Right ventricle myocardium superior (tissue), 1 donor: ENCODE data around the gene RSRC1. TPM values are rescaled to one million over a fixed set of nuclear protein-coding genes. Genes with fewer than 3 reads are reported as not detected.

ENCODE experiments used
- ATAC-seq: fragments of 200-7000 bp; cut with Tn5 transposase; one replicate; pipeline ENCODE4 v1.9.1; 2020; ENCODE audit warnings: mild to moderate bottlenecking; ENCODE audit not compliant: poor library complexity
- DNase-seq: peaks from one replicate; pipeline ENCODE4 v3.0.0-alpha.2; 2020
- intact Hi-C: fragments of 100-400 bp; cut with DNase I; formaldehyde crosslinking; loops from one replicate; pipeline ENCODE4 v1.11.2; 2022
- total RNA-seq: library from RNA; stranded (reverse); fragmentation: NEBNext Ultra II Directional; extraction: Animal tissue kit (Norgen Biotek cat#: 25700); gene quantifications from one replicate; pipeline ENCODE4 v1.2.1, GENCODE V29; 2021
- donor health status: DM: no; HTN: yes; CAD: no; lungs with severe emphysema.

Gene RSRC1
- total RNA-seq, 1 donor from 2014 or later: 19.5 TPM

DNA sequence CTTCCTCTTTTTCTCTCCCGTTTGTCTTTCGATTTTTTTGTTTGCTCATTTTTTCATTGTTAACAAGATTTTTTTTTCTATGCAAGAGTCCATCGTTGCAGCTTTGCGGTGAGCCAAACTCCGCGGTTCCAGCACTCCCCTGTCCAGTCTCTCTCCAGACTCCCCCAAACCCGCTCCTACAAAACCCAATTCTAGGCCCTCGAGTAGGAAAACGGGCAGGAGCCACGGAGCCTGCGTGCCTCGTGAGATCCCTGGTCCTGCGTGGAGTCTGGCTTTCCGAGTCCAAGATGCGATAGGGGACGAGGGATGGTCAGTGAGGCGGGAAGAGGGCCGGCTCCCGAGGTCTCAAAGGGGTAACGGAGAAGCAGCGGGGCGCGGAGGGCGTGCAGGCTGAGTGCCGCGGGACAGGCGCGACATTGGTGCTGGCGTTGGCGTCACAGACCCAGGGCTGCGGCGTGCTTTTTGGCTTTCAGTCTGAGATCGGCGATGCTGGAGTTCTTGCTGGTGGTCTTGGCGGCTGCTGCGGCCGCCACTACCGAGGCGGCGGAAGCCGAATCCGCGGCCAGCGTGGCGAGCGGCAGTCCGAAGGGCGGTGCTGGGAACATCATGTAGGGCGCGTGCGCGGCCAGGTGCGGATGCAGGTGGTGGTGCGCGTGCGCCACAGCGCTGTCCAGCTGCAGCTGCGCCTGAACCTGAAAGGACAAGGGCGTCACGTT, 12.1 kb upstream of the RSRC1 start:
- ATAC-seq: peak; percentile 82
- DNase-seq: peak; percentile 59
- intact Hi-C loops: loop anchor here (10.0 kb wide), 1 partner anchor 337 kb away; no protein-coding TSS in a partner anchor

DNA sequence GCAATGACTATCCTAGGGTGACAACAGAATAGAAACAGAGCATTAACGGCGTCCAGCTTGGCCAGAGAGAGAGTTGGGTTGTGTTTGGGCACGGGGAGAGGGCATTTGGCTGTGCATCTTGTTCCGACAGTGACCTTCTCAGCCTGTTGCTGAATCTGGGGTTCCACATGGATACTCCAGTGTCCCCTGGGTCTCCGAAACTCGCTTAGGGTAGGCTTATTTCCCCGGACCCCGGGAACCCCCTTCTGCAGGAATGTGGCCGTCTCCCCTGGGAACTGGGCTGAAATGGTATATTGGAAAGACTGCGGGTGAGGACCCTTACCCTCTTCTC, 11.6 kb upstream of the RSRC1 start:
- no peak for ATAC-seq
- no peak for DNase-seq
- intact Hi-C loops: loop anchor here (10.0 kb wide), 1 partner anchor 337 kb away; no protein-coding TSS in a partner anchor

DNA sequence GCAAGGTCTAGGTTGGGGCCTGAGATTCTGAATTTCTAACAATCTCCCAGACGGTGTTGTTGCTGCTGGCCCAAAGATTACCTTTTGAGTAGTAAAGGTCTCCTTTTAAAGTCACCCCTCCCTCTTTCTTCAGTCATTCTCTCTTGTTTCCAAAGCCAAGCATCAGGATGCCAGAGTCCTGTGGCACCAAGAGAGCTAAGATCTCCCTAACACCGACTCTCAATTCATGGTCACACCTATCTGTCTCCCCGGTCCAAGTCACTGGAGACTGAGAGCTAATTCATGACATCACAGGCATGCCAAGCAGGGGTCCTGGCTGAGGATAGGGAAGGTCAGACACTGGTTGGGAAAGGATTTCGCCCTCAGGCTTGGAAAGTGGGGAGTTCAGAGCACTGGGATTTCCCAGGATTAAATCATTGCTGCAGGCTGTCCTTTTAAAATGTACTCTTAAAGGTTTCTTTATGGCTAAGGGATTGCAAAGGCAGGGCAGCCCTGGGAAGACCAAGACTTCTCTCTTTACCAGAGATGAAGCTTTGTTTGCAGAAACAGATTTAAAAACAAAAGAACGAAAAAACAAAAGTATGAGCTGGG, 11.0 kb upstream of the RSRC1 start:
- intact Hi-C loops: loop anchor here (10.0 kb wide), 1 partner anchor 336 kb away; no protein-coding TSS in a partner anchor
- no peak for ATAC-seq
- DNase-seq: no peak

DNA sequence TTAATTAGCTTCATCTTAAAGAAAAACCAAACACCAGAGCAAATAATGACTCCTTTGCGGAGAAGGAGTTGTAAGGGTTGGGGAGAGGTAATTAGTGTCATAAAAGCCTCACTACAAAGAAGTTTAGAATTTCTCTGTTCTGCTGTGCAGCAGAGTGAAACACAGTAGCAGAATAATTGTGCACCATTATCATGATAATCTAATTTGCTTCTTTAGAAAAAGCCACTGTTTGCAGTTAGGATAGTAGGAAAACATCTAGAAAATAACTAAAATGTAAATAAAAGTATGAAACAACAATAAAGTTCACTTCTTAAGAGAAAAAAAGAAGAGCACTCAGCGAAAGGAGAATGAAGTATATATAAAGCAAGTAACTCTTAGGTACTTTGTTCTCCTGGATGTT, 9.2 kb upstream of the RSRC1 start:
- intact Hi-C loops: no loop called here
- no peak for DNase-seq
- ATAC-seq: no peak

DNA sequence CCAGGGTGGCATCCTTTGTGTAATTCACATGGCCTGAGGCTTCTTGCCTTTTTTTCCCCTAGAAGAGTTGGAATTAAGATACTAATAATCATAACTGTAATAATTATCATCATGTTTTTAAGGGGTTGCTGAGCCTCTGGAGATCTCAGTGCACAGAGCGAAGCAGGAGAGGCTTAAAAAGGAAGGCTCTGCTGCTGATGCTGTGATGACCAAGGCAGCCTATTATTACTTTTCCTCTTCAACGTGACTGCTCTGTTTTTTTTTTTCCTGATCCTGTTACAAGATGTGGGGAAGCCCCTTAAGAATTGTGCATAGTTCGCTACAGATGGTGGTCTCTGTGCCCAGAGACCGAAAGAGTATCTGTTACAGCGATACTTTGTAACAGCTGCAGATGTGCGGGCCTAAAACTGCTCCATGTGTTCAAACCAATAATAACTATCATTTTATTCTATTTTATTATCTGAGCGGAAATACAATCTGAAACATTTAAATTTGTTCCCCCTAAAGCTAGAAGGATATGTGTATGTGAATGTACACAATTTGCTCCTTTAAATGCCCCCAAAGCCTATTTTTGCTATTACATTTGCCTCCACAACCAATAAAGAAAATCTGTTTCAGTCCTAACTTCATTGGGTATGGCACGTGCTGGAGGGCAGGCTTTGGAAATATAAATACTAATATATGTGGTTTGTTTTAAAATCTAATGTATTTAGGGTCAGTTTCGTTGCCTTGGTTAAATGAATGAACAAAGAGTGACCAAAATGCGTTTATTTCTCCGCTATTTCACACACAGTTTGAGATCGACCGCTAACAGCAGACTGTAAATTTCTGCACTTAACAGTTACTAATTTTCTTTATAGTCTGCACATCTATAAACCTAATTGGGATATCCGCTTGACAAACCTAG, 8.3 kb upstream of the RSRC1 start:
- DNase-seq (no peak), ATAC-seq (no peak)
- intact Hi-C loops: no loop called here

DNA sequence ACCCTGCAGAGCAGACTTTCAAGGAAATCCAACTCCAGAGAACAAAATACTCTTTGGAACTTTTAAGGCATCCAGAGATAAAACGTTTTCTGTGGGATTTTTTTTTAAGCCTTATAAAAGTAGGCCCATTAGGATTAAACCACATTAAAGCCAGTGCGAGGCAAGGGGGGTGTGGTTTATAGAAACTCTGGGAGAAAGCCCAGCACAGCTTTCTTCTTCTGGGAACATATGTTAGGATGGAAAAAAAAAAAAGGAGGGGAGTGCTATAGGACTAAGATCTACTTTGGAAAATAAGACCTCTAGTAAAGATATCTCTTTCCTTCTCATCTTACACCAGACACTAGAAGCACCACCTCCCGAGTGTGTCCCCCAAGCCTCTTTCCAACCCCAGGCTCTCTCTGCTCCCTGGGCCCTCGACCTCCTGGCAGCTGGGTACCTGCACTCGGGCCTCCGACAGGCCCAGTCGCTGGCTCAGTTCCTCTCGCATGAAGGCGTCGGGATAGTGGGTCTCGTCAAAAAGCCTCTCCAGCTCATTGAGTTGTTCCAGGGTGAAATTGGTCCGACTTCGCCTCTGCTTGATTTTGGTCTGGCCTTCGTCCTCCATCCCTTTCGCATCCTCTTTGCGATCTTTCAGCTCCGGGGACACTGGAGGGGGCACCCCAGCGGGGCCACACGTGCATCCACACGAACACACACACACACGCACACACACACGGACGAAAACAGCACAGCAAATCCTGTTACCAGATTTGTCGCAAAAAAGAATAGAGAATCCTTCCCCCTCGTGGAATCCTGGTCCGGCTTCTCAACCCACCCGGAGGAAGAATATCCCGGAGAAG, 7.4 kb upstream of the RSRC1 start:
- intact Hi-C loops: no loop called here
- ATAC-seq: no peak
- no peak for DNase-seq

DNA sequence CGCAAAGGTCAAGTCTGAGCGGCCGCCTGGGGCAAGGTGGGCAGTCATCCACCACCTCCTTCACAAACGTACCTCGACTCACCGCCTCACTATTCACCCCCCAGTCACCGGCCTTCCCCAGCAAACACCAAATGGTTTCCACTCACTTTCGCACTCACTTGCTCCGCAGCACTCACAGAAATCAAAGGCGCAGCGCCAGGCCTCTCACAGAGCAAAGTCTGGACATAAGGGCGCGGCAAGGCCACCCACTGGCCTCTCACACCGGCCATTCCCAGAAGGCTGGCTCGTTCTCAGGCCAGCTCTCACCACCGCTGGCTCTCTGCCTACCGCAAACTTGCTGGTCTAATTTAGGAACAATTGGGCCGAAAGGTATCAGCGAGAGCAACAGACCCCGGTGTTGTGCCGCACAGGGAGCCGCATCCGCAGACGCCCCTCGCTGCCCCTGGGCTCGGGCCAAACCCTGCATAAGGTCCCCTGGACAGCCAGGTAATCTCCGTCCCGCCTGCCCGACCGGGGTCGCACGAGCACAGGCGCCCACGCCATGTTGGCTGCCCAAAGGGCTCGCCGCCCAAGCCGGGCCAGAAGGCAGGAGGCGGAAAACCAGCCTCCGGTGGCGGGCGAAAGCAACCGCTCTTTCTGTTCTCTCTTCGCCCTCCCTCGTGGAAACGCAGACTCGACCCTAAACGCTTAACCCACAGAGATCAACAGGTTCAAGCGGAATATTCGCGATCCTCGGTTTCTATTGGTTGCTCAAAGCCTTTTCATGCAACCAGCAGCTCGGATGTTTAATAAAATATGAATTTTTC, 6.6 kb upstream of the RSRC1 start:
- intact Hi-C loops: no loop called here
- DNase-seq: peak; percentile 44
- ATAC-seq: no peak

DNA sequence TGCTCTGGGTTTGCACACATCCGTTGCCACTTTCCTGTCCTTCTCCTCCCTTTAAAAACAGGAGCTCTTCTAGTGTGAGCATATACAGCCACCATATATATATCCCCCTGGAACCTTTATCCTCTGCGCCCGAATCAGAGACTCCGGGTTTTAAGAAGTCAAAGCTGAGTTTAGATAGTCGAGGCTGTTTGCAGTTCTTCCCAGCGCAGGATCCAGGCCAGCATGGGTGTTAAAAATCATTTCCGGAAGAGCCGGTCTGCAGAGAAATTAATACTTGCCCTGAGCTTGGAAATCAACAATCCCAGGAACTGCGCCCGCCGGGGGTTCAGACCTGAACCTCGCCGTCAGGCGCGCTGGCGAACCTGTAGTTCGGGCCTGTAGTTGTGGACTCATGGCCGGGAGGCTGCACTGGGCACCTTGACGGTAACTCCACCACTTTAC, 6.0 kb upstream of the RSRC1 start:
- intact Hi-C loops: no loop called here
- peak; percentile 41 for DNase-seq
- ATAC-seq: no peak

DNA sequence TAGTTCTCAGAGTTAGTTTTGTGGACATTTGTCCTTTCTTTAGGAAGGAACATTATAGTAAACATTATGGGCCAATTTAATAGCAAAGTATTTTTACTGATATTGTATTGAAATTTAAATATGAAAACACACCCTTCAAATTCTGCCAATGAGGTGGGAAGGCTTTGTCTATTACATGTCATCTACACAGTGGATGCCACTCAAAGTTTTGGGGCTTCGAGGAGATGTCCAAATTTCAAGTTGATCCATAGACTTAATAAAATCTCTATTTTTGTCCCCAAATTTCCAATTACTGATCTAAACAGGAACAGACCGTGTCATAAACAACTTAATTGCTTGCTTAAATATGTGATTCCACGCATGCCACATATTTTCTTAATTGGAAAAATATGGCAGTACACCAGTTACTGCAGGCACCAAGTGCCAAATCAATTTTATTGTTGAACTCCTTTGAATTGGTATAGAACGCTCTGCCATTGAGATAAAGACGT, 5.4 kb upstream of the RSRC1 start:
- intact Hi-C loops: no loop called here
- no peak for ATAC-seq
- DNase-seq: no peak

DNA sequence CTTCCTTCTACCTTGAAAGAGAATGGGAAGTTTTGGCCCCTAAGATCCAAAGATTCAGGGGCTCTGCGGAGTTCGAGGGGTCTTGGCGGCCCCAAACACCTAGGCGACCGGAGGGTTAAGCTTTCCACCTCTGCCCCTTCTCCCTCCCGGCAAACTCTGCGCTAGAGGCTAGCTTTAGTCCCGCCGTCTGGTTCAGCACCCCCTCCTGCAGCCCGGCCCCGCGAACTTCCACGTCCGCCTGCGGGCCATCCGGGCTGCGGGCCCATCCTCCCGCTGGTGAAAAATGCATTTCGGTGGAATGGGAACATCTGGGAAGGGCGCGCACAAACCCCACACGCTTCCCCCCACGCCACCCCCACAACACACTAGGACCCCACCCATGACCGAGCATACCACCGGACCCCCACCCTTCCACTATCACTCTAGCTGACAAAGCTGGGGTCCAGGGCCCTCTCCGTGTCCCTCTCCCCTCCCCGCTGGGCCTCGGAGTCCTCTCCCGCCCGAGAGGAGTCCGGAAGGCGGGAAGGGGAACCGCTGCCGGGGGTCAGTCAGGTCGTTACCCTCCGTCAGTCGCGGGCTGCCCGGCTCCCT, 4.7 kb upstream of the RSRC1 start:
- peak; percentile 30 for DNase-seq
- intact Hi-C loops: no loop called here
- no peak for ATAC-seq

DNA sequence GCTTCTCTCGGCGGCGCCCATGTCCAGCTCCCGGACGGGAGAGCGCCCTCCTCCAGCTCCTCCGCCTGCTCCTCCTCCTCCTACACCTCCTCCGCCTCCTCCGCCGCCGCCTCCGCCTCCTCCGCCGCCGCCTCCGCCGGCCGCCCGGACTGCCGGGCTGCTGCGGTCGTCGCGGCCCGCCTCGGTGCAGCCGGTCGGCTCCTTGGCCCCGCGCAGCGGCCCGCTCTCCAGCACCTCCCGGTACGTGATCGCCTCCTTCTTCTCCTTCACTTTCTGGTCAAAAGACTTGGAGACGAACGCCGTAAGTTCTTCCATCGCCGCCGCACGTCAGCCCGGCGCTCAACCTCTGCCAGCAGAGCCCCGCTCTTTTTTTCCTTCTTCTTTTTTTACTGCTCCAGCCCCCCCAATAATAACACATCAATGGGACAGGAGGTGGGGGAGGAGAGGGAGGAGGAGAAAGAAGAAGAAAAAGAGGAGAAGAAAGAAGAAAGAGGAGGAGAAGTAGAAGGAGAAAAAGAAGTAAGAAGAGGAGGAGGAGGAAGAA, 4.1 kb upstream of the RSRC1 start:
- intact Hi-C loops: no loop called here
- DNase-seq (peak; percentile 63), ATAC-seq (peak; percentile 21)

DNA sequence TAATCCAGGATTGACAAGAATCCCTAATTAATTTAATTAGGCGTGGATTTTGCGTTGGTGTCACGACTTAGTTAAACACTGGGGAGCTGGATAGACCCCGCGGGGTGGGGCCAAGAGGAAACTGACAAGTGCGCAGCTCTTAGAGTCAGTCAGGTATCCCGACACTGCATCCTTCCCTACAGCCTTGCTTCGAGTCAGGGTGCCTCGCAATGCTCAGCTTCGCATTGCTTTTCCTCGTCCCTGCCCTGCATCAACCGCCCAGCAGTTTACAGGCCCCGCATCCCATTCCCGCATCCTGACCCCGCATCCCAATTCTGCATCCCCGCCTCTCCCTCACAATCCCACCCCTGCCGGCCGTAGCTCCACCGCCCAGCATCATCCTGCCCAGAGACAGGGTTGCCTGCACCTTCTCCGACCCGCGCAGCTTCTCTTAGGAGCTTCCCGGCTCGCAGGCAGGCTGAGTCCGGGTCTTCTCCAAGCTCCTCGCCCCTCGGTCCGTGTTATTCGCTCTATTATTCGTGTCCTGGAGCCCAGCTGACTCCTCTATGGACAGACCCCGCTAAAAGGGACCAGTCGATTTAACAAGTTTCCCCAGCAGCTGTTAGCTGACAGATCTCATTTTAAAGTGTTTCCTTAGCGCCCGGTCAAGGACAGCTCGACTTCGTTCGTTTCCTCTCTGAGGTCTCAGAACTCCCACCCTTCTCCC, 3.0 kb upstream of the RSRC1 start:
- intact Hi-C loops: no loop called here
- ATAC-seq (no peak), DNase-seq (no peak)

DNA sequence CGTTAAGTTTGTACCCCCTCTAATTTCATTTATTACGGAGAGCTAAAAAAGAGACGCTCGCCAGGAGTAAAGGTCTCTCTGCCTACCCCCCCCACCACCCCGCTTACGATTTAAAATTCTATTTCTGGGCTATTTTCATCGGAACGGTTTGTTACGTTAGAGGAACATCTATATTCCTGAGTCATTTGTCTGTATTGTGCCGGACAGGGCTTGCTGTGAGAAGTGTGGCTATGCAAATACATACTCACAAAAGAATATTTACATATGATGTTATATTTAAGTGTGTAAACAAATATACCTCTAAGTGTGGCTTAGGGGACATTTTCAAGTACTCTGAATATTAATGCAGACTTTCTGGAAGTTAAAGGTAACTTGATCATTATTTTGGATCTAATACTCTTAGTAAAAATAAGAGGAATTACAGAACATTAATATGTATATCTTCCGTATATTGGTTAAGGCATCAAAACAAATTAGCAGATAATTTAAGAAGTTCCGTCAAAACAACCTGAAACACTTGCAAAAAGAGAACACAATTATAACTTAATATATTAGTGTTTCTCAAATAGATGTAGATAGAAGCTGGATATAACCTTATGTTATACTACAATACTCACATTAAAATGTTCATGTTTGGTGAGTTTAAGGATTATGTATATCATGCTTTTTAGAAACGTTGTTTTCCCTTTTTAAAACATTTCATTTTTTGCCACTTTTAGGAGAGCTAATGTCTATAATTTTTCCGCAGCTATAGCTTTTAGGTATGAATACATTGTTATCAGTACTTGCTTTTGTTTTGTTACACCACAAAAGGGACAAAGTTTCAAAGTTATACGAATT, 2.1 kb upstream of the RSRC1 start:
- ATAC-seq (no peak), DNase-seq (no peak)
- intact Hi-C loops: no loop called here

DNA sequence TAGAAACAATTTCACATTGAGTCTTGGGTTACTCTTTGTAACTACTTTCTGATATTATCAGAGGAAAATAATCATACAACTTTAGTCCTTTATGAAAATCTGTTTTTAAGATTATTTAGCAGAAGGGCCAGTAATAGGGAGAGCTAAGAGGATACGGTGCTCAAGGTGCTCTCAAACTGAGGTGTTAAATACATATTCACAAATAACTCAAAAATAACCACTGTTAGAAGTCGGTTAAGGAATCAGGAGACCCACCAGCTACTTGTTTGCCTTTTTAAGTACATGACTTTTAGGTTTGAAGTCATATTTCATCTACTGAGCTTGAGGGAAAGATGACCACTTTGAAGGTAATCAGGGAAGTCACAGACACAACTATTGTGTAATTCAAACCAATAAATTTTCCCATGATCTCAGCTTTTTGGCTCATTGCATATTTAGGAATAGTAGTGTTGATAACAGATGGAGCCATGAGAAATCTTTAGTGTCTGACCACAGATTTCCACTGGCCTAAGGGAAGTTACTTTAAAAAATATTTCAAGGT, 1.4 kb upstream of the RSRC1 start:
- DNase-seq (no peak), ATAC-seq (no peak)
- intact Hi-C loops: no loop called here

DNA sequence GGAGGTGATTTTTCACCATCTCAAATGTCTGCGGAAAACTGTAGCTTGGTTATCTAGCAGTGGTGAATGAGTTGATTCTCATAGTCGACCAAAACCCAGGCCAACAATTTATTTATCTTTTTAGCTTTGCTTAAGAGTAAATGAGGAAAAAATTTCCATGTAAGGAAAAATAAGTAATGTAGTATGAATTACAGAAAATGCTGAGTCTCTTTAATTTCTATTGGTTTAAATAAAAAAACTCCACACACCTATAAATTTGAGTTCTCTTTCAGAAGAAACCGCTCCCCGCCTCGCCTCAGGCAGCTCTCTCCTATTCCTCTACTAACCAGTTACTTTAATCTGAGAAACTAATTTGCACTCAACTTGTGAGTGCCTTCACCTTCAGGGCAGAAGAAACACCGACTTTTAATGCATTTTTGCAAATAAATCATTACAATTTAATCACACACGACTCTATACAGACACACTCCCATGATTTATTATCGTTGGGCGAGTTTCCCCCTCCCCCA, 540 bp upstream of the RSRC1 start:
- intact Hi-C loops: no loop called here
- ATAC-seq (peak; percentile 11), DNase-seq (no peak)
